Activated CD4-positive, alpha-beta T cell treated with anti-CD3 and anti-CD28 coated beads, Interleukin-2, amount 10 ng/mL, durations not matched to agents 7 days and 5 days (primary cell): Measurements from ENCODE around the gene SH2D1B. TPM values are rescaled to one million over a fixed set of nuclear protein-coding genes. Genes with fewer than 3 reads are reported as not detected.

Experiments
- CTCF ChIA-PET: fragments of 350-600 bp; sonication (Branson Sonifier 250); formaldehyde crosslinking; loops from one replicate; lab custom pipeline; 2021; ENCODE audit warnings: antibody characterized with exemption; lab: Charles Lee
- POLR2A ChIA-PET: fragments of 350-600 bp; sonication (Branson Sonifier 250); formaldehyde crosslinking; loops from one replicate; lab custom pipeline; 2021; ENCODE audit warnings: antibody characterized with exemption; lab: Charles Lee
- DNase-seq: peaks from one replicate; pipeline ENCODE4 v3.0.0-alpha.2; 2020
- H3K27ac Mint-ChIP-seq: one replicate; pipeline ENCODE4 v1.8.0; 2021; ENCODE audit warnings: mild to moderate bottlenecking, moderate library complexity, mixed read lengths
- H3K27me3 Mint-ChIP-seq: one replicate; pipeline ENCODE4 v1.8.0; 2021; ENCODE audit warnings: mixed read lengths
- H3K36me3 Mint-ChIP-seq: one replicate; pipeline ENCODE4 v1.8.0; 2021; ENCODE audit warnings: low read depth, mixed read lengths
- H3K4me1 Mint-ChIP-seq: one replicate; pipeline ENCODE4 v1.8.0; 2021; ENCODE audit warnings: mixed read lengths
- H3K4me3 Mint-ChIP-seq: one replicate; pipeline ENCODE4 v1.8.0; 2021; ENCODE audit warnings: mild to moderate bottlenecking, moderate library complexity, mixed read lengths
- H3K9me3 Mint-ChIP-seq: one replicate; pipeline ENCODE4 v1.8.0; 2021; ENCODE audit warnings: mixed read lengths
- total RNA-seq, 2 experiments: library from RNA; stranded (reverse); gene quantifications; one replicate each; pipeline ENCODE4 v1.2.3, GENCODE V29; 2021

The SH2D1B gene
- total RNA-seq, 2 experiments from 2014 or later, result not detected

- no peaks in the 10 kb centered on the region for H3K36me3 Mint-ChIP-seq
- DNase-seq, result peak; percentile 22
- H3K27ac Mint-ChIP-seq, result no peak overlapping the region
- ChIA-PET CTCF (no interaction called here), POLR2A (no interaction called here)
- peaks cover 11% of the 10 kb centered on the region for H3K27me3 Mint-ChIP-seq
- H3K9me3 Mint-ChIP-seq, result no peaks in the 10 kb centered on the region
- H3K4me3 Mint-ChIP-seq, result no peak overlapping the region
- H3K4me1 Mint-ChIP-seq, result peaks cover 2% of the 10 kb centered on the region
These were observed 20.0 kb downstream of the SH2D1B start for GRCh38 chr1:162391790-162392563.

DNA sequence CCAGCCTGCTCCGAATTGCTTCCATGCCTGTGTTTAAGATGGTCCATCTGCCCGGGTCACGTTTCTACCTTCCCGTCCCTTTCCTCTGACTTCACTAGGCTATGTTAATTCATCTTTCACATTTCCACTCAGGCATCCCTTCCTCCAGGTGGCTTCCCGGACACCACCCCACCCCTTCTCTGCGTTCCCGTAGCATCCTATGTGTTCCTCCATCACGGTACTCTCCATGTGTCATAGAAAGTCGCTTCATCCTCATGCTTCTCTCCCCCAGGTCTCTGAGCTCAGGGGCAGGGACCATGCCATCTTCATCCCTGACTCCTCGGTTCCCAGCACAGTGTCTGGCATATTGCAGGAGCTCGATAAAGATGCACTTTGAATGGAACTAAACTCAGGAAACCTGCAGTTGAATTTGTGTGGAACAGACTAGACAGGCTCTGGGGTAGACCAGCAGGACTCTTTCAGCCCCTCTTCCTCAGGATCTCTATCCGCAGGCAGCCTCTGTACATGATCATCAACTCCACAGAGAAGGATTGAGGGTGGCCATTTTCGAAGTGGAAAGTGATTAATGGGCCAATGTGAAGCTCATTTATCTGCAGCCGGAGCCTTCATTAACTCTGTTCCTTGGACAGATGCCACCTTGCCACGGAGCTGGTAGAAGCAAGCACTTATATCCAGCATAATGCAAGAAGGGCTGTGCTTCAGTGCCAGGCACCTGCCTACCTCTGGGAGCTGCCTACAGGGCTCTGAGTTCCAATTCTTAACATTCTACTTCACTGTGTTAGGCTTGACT lies 21.3 kb downstream of the SH2D1B start:
- H3K9me3 Mint-ChIP-seq, result no peaks in the 10 kb centered on the region
- H3K4me3 Mint-ChIP-seq, result no peak overlapping the region
- DNase-seq, result no peak
- H3K27me3 Mint-ChIP-seq, result peaks cover 6% of the 10 kb centered on the region
- CTCF ChIA-PET, result no interaction called here
- POLR2A ChIA-PET, result no interaction called here
- no peaks in the 10 kb centered on the region for H3K36me3 Mint-ChIP-seq
- no peak overlapping the region for H3K27ac Mint-ChIP-seq
- peaks cover 2% of the 10 kb centered on the region for H3K4me1 Mint-ChIP-seq

DNA sequence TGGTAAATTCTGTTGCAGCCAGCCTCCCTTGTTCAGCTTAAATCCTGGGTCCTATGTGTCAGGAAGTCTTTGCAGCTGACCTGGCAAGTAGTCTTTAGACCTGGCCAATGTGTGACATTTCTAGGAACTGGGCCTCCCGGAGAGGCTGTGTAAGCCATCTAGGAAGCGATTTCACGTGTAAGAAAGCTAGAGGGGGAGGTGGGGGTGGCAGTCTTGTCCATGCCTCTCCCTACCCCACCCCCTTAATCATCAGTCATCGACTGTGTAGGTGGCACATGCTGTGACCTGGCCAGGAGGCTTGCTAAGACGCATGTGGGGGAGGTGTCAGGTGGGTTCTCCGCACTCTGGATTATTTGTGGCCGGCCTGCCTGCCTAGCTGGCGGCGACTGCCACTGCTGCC lies 22.0 kb downstream of the SH2D1B start:
- POLR2A ChIA-PET, result no interaction called here
- Mint-ChIP-seq H3K36me3 (no peaks in the 10 kb centered on the region), H3K27me3 (peaks cover 6% of the 10 kb centered on the region), H3K27ac (no peak overlapping the region), H3K4me1 (peaks cover 2% of the 10 kb centered on the region), H3K9me3 (no peaks in the 10 kb centered on the region), H3K4me3 (no peak overlapping the region)
- CTCF ChIA-PET, result no interaction called here
- DNase-seq, result no peak

DNA sequence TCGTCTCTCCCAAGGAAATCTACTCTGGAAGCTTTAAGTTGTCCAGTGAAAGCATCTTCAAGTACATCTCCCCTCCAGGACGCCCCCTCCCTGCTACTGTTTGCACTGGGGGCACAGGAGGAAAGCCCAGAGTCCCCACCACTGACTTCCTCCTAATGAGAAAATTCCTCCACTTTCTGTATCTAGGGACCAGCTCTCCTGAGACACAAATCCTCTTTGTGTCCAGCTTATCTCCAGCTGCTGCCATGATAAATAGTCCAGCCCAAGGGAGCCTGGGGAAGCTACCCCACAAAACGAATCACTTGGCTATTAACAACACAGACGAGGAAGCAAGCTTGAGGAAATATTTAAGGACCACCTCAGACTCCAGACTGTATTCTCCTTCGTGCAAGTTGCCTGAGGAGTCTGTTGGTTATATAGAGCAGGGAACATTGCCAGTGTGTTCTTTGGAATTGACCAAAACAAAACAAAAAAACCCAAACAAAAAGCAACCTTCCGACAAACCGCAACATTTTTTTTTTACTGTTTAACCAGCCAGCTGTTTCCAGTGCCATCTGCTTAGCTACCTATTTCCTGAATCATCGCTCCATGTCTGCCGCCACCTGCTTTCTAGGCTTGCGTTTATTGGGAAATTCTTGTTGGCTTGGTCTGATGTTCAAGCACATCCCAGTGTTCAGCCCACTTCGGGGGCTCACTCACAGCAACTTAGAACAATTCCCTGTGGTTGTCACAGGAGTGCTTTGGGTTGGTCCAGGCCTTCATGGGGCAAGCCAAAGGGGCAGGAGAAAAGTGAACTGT lies 22.7 kb downstream of the SH2D1B start:
- Mint-ChIP-seq H3K27ac (no peak overlapping the region), H3K27me3 (peaks cover 6% of the 10 kb centered on the region), H3K9me3 (no peaks in the 10 kb centered on the region), H3K36me3 (no peaks in the 10 kb centered on the region), H3K4me3 (no peak overlapping the region), H3K4me1 (peaks cover 2% of the 10 kb centered on the region)
- no peak for DNase-seq
- ChIA-PET CTCF (no interaction called here), POLR2A (no interaction called here)

DNA sequence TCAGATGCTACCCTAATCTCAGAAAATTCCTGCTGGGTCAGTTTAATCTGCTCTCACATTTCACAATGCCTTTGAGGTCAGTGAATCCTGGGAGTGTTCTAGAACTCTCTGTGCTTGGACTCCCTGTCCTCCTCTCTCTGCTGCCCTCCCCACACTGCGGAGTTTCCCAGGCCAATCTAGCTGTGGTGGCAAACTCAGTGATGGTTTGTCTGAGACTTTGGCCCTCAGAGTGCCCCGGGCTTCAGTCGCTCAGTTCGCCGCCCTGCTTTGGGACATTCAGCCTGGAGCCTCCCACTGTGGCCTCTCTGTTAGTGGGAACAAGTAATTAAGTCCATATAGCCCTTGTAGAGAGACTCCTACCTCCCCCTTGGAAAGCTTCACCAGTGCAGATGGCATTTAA lies 23.3 kb downstream of the SH2D1B start:
- CTCF ChIA-PET, result no interaction called here
- Mint-ChIP-seq H3K36me3 (no peaks in the 10 kb centered on the region), H3K27ac (no peak overlapping the region), H3K4me1 (peaks cover 2% of the 10 kb centered on the region), H3K9me3 (no peaks in the 10 kb centered on the region), H3K4me3 (no peak overlapping the region), H3K27me3 (peaks cover 6% of the 10 kb centered on the region)
- no peak for DNase-seq
- POLR2A ChIA-PET, result no interaction called here

GRCh38 chr1:162388083-162388594 lies 23.8 kb downstream of the SH2D1B start:
- ChIA-PET CTCF (no interaction called here), POLR2A (no interaction called here)
- DNase-seq, result no peak
- Mint-ChIP-seq H3K4me3 (no peak overlapping the region), H3K9me3 (no peaks in the 10 kb centered on the region), H3K4me1 (peaks cover 2% of the 10 kb centered on the region), H3K36me3 (no peaks in the 10 kb centered on the region), H3K27ac (no peak overlapping the region), H3K27me3 (peaks cover 6% of the 10 kb centered on the region)

- no peak overlapping the region for H3K4me3 Mint-ChIP-seq
- DNase-seq, result no peak
- ChIA-PET CTCF (no interaction called here), POLR2A (no interaction called here)
- H3K9me3 Mint-ChIP-seq, result no peaks in the 10 kb centered on the region
- no peaks in the 10 kb centered on the region for H3K36me3 Mint-ChIP-seq
- H3K27ac Mint-ChIP-seq, result no peak overlapping the region
- H3K4me1 Mint-ChIP-seq, result peaks cover 2% of the 10 kb centered on the region
- H3K27me3 Mint-ChIP-seq, result peaks cover 6% of the 10 kb centered on the region
These were observed 24.5 kb downstream of the SH2D1B start for GRCh38 chr1:162387226-162388082.

DNA sequence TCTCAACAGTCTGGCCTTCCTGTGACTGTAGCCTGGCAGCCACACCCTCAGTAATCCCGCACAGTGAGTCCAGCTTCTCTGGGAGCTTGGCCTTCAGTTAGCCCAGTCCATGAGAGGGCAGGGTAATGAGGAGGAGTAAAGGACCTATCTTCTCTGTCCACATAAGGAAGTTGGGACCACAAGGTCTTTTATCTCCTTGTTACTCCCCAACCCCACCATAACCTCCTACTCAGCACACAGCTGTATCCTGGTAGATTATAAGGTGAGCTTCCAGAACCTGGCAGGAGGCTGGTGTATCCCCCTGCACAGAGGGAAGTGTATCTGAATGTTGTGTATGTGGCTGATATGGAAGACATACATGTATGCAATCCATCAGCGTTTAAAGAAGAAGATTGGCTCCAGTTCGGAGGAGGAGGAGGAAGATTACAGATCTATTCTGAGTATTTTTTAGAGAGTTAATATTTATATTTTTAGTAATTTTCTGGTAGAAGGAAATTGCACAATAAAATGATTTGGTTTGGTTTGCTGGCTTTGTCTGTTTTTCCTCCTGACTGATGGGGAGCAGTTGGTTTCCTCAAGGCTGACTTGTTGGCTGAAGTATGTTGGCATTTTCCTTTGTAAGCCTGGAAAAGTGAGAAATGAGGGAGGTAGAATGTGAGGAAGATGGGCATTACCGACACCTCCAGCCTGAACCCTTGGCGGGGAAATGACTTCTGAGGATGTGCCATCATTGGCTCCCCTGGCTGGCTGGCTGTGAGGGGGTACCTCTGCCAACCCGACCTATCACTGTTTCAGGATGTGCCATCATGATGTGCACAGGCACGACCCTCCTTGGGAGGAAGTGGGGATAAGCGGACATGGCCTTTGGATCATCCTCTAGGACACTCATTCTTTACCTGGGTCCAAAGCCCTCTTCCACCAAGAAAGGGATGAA lies 25.4 kb downstream of the SH2D1B start:
- DNase-seq, result no peak
- H3K9me3 Mint-ChIP-seq, result no peaks in the 10 kb centered on the region
- H3K4me1 Mint-ChIP-seq, result peaks cover 2% of the 10 kb centered on the region
- no peak overlapping the region for H3K27ac Mint-ChIP-seq
- peaks cover 6% of the 10 kb centered on the region for H3K27me3 Mint-ChIP-seq
- ChIA-PET POLR2A (no interaction called here), CTCF (no interaction called here)
- no peaks in the 10 kb centered on the region for H3K36me3 Mint-ChIP-seq
- no peak overlapping the region for H3K4me3 Mint-ChIP-seq

- ChIA-PET POLR2A (no interaction called here), CTCF (no interaction called here)
- no peak for DNase-seq
- Mint-ChIP-seq H3K4me3 (no peak overlapping the region), H3K27ac (no peak overlapping the region), H3K4me1 (peaks cover 2% of the 10 kb centered on the region), H3K9me3 (no peaks in the 10 kb centered on the region), H3K27me3 (peaks cover 6% of the 10 kb centered on the region), H3K36me3 (no peaks in the 10 kb centered on the region)
These were observed 26.2 kb downstream of the SH2D1B start for GRCh38 chr1:162385702-162386101.

- Mint-ChIP-seq H3K27ac (no peak overlapping the region), H3K36me3 (no peaks in the 10 kb centered on the region), H3K9me3 (no peaks in the 10 kb centered on the region), H3K4me1 (peaks cover 2% of the 10 kb centered on the region), H3K4me3 (no peak overlapping the region), H3K27me3 (peaks cover 2% of the 10 kb centered on the region)
- ChIA-PET POLR2A (no interaction called here), CTCF (no interaction called here)
- no peak for DNase-seq
These were observed 26.7 kb downstream of the SH2D1B start for GRCh38 chr1:162385280-162385623.

DNA sequence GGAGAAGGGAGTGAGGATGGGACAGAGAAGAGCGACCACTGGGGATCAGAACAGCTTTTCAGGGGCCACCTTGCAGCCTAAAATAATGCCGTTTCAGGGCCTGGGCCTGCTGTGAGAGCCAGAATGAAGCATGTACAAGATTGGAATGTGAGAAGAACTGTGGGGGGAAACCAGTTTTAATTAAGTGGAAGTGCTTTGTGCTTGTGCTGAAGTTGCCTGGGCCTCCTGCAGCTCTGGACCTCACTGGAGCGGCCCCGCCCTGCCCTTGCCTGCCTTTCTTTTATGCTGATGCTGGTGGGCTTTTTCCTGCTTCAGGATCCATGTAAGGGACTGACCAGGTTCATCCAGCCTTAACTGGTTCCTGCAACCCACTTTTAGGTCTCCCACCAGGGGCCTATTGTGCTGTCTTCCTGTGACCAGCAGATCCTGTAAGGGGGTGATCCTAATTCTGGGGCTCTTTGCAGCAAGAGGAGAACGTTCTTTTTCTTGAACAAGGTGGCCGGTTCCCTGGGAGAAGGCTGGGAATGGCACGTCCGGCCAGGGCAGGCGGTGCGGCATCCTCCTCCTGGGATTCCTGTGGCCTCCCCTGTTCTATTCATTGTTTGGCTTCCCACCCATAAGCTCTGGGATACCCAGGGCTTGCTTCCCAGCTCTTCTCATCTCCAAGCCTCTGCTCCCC lies 27.2 kb downstream of the SH2D1B start:
- peaks cover 1% of the 10 kb centered on the region for H3K27me3 Mint-ChIP-seq
- H3K36me3 Mint-ChIP-seq, result no peaks in the 10 kb centered on the region
- H3K4me1 Mint-ChIP-seq, result peaks cover 2% of the 10 kb centered on the region
- ChIA-PET CTCF (interaction anchor here (0.8 kb wide), 1 partner anchor 27 kb away, joined by 3 read pairs; the partner anchor contains the start of gene SH2D1B), POLR2A (no interaction called here)
- H3K9me3 Mint-ChIP-seq, result no peaks in the 10 kb centered on the region
- no peak overlapping the region for H3K4me3 Mint-ChIP-seq
- H3K27ac Mint-ChIP-seq, result no peak overlapping the region
- no peak for DNase-seq
